ENCODE measurements around the gene GALP. TPM values are rescaled to one million over a fixed set of nuclear protein-coding genes. Genes with fewer than 3 reads are reported as not detected.

GALP gene
- total RNA-seq, 1 experiment from 2014 or later = not detected

DNA sequence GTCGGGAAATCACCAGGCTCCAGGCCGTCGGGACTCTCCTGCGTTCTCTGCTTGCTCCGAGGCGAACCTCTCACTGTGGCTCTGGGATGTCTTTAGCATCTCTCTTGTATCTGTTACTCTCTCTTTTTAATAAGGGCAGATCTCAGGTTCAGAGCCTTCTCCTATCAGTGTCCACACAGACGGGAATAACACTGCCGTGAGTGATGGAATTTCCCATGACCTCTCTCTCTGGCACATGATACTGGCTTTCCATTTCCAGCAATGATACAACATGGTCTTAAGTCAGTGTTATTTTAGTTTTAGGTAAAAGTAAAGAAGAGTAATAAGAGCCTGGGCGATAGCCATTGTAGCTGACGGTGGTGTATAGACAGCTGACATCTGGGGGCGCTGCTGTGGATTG lies 25.4 kb upstream of the GALP start:
- Histone ChIP-seq H2BK20ac (ENCODE audit: low read depth, low read length, poor library complexity, severe bottlenecking) (no peak overlapping the region), H3T11ph (ENCODE audit: low read length) (no peak overlapping the region), H3K4ac (ENCODE audit: low read depth, low read length) (no peak overlapping the region), H2BK12ac (ENCODE audit: insufficient read length, low read depth, low read length) (no peak overlapping the region), H2AK5ac (ENCODE audit: insufficient read length, low read length) (no peak overlapping the region), H3K23me2 (ENCODE audit: insufficient read length, low read depth, low read length, poor library complexity, severe bottlenecking) (no peaks in the 10 kb centered on the region), H3K79me2 (ENCODE audit: insufficient read depth, low read length) (peaks cover 3% of the 10 kb centered on the region; the same call in 1 of the 2 replicates), H3K9ac (ENCODE audit: extremely low read depth, insufficient read length, low read length) (no peak overlapping the region), H4K8ac (replicated peaks; ENCODE audit: insufficient read length, low read depth, low read length) (no peak overlapping the region), H4K20me1 (ENCODE audit: control insufficient read depth, insufficient read depth, insufficient read length) (peaks cover 6% of the 10 kb centered on the region), H3K79me1 (ENCODE audit: insufficient read depth, low read depth, low read length, poor library complexity, severe bottlenecking) (no peaks in the 10 kb centered on the region), H3K14ac (ENCODE audit: insufficient read depth, low read length) (no peak overlapping the region), H2BK120ac (ENCODE audit: low read depth, low read length, poor library complexity, severe bottlenecking) (no peak overlapping the region), H2BK5ac (ENCODE audit: insufficient read length, low read length) (no peak overlapping the region), H3K27ac (ENCODE audit: insufficient read length, low read depth, low read length) (no peak overlapping the region), H3K23ac (ENCODE audit: insufficient read length, low read depth, low read length) (no peak overlapping the region), H3K4me1 (ENCODE audit: insufficient read depth, low read length) (peaks cover 2% of the 10 kb centered on the region; the same call in 1 of the 2 replicates), H3K56ac (ENCODE audit: insufficient read length, low read depth, low read length) (no peak overlapping the region), H2BK15ac (ENCODE audit: low read depth, low read length) (no peak overlapping the region), H3K9me3 (ENCODE audit: control insufficient read depth, low read depth, low read length) (no peaks in the 10 kb centered on the region), H4K5ac (ENCODE audit: insufficient read length, low read depth, low read length) (no peak overlapping the region), H4K91ac (ENCODE audit: insufficient read length, low read depth, low read length) (no peak overlapping the region), H3K18ac (ENCODE audit: insufficient read length, low read depth, low read length) (no peak overlapping the region), H3K4me2 (ENCODE audit: insufficient read depth, insufficient read length, low read length) (no peak overlapping the region), H2AFZ (ENCODE audit: low read length) (no peak overlapping the region), H3K27me3 (ENCODE audit: insufficient read depth, low read length) (no peaks in the 10 kb centered on the region)
- WGBS (ENCODE audit: extremely low coverage, insufficient read length, low lambda C conversion rate) = no CpG with 5 or more reads among the region's 11 CpGs
- H3K4me1 Mint-ChIP-seq = peaks cover 20 to 21% of the 10 kb centered on the region in 2 experiments
- H3K36me3 Mint-ChIP-seq (ENCODE audit: insufficient read depth in 1 of 3, low read depth in 3 of 3) = peaks cover 22 to 40% (median 39%) of the 10 kb centered on the region in 3 experiments
- no peak for DNase-seq
- H3K27me3 Mint-ChIP-seq (ENCODE audit: low read depth) = no peaks in the 10 kb centered on the region
- H3K27ac Mint-ChIP-seq = no peak overlapping the region
- TF ChIP-seq, protein P1, sequence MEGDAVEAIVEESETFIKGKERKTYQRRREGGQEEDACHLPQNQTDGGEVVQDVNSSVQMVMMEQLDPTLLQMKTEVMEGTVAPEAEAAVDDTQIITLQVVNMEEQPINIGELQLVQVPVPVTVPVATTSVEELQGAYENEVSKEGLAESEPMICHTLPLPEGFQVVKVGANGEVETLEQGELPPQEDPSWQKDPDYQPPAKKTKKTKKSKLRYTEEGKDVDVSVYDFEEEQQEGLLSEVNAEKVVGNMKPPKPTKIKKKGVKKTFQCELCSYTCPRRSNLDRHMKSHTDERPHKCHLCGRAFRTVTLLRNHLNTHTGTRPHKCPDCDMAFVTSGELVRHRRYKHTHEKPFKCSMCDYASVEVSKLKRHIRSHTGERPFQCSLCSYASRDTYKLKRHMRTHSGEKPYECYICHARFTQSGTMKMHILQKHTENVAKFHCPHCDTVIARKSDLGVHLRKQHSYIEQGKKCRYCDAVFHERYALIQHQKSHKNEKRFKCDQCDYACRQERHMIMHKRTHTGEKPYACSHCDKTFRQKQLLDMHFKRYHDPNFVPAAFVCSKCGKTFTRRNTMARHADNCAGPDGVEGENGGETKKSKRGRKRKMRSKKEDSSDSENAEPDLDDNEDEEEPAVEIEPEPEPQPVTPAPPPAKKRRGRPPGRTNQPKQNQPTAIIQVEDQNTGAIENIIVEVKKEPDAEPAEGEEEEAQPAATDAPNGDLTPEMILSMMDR (conservative IDR thresholded peaks at IDR 0.05) = no peak
- H3K9me3 Mint-ChIP-seq = no peaks in the 10 kb centered on the region; a peak in 1 of 5 replicates
- no peak overlapping the region for H3K4me3 Mint-ChIP-seq

All from H9 (cell line).